ENCODE measurements around the gene GMDS. TPM values are rescaled to one million over a fixed set of nuclear protein-coding genes. Genes with fewer than 3 reads are reported as not detected.

GMDS gene
- total RNA-seq, 2 experiments from 2014 or later, result 13.9 to 16.4 TPM

DNA sequence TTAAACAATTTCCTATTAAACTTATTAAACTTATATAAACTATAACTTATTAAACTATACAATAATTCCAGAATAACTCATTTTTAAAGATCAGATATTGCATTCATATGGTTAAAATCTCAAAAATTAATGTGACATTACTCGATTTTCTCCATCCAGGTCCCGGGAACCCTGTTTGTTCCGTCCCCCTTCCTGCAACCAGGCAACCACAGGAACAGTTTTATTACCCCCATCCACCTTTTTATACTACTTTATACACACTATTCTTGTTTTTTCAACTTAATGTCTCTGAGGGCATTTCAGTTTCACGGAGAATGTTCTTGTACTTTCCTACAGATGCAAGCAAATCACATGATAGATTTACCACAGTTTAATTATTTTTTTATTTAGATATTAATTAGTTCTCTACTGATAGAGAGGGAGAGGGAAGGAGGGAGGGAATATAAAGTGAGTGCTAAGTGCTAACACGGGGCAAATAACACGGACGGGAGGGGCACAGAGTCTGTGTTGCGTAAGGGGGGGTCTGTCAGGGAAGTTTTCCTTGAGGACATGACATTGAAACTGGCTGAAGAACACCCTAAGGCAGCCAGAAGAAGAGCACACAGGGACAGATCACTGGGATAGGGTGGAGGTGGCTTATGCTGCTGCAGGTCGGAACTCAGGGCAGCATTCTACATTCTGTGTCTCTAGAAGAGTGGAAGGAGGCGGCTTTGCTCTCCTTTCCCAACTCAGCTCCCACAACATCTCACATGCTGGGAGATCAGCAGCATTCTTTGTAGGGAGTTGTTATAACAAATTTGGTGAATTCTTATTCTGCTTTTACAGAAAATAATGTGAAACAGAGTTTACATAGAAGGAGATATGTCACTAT is 410.5 kb downstream of the GMDS start:
- Mint-ChIP-seq H3K4me1 (ENCODE audit: low read depth) (no peaks in the 10 kb centered on the region), H3K27me3 (no peaks in the 10 kb centered on the region), H3K36me3 (ENCODE audit: low read depth) (peaks cover 17% of the 10 kb centered on the region), H3K27ac (no peak overlapping the region), H3K4me3 (no peak overlapping the region), H3K9me3 (peaks cover 6% of the 10 kb centered on the region)
- ATAC-seq (ENCODE audit: poor library complexity), result no peak
- no peaks in the 10 kb centered on the region for H3K9me3 ChIP-seq (ENCODE audit: control insufficient read depth in 1 of 2, insufficient read depth in 1 of 2, low read length in 2 of 2)
- CTCF ChIA-PET, result no interaction called here
- H3K36me3 ChIP-seq (ENCODE audit: insufficient read depth, low read length), result no peaks in the 10 kb centered on the region
- intact Hi-C loops (cut with DNase I, micrococcal nuclease), result no loop called here
- H3K4me3 ChIP-seq (ENCODE audit: low read length), result no peak overlapping the region
- POLR2A ChIA-PET, result no interaction called here
- DNase-seq, result no peak
- no peaks in the 10 kb centered on the region for H3K4me1 ChIP-seq (ENCODE audit: insufficient read depth, low read length)
- H3K27me3 ChIP-seq (ENCODE audit: control insufficient read depth in 1 of 2, insufficient read depth in 2 of 2, low read length in 2 of 2), result no peaks in the 10 kb centered on the region
- TF ChIP-seq CTCF (IDR thresholded peaks at IDR 0.05), result no peak
- no peak overlapping the region for H3K27ac ChIP-seq (ENCODE audit: low read depth in 1 of 2, low read length in 2 of 2)

- DNase-seq, result no peak
Measured at GRCh38 chr6:1834207-1834606, 411.2 kb downstream of the GMDS start.

More at GRCh38 chr6:1834207-1834606, 411.2 kb downstream of the GMDS start:
- ChIA-PET POLR2A (no interaction called here), CTCF (no interaction called here)
- Mint-ChIP-seq H3K9me3 (peaks cover 6% of the 10 kb centered on the region), H3K4me3 (no peak overlapping the region), H3K36me3 (ENCODE audit: low read depth) (peaks cover 22% of the 10 kb centered on the region), H3K27me3 (no peaks in the 10 kb centered on the region), H3K27ac (no peak overlapping the region), H3K4me1 (ENCODE audit: low read depth) (no peaks in the 10 kb centered on the region)
- no peak overlapping the region for H3K4me3 ChIP-seq (ENCODE audit: low read length)
- H3K4me1 ChIP-seq (ENCODE audit: insufficient read depth, low read length), result no peaks in the 10 kb centered on the region
- H3K27me3 ChIP-seq (ENCODE audit: control insufficient read depth in 1 of 2, insufficient read depth in 2 of 2, low read length in 2 of 2), result no peaks in the 10 kb centered on the region
- H3K27ac ChIP-seq (ENCODE audit: low read depth in 1 of 2, low read length in 2 of 2), result no peak overlapping the region
- no peak for TF ChIP-seq CTCF (IDR thresholded peaks at IDR 0.05)
- intact Hi-C loops (cut with DNase I, micrococcal nuclease), result no loop called here
- H3K36me3 ChIP-seq (ENCODE audit: insufficient read depth, low read length), result no peaks in the 10 kb centered on the region
- H3K9me3 ChIP-seq (ENCODE audit: control insufficient read depth in 1 of 2, insufficient read depth in 1 of 2, low read length in 2 of 2), result peaks cover 0 to 5% of the 10 kb centered on the region in 2 experiments
- ATAC-seq (ENCODE audit: poor library complexity), result no peak

Measured in CD4-positive, alpha-beta T cell (primary cell).